GM23338 (cell line): ENCODE results near the gene ZNF284. TPM values are rescaled to one million over a fixed set of nuclear protein-coding genes. Genes with fewer than 3 reads are reported as not detected.

ENCODE experiments used
- ATAC-seq: fragments of 200-7000 bp; cut with Tn5 transposase; 3 replicates; pipeline ENCODE4 v1.9.1; 2020
- DNase-seq: peaks from one replicate; pipeline ENCODE4 v3.0.0-alpha.2; 2015; ENCODE audit warnings: low spot score
- H2AFZ ChIP-seq: fragments of 200-600 bp; sonication (generic); 2 replicates; pipeline ENCODE4 v1.8.0; 2016; ENCODE audit warnings: antibody characterized with exemption, mild to moderate bottlenecking, moderate library complexity
- H3F3A ChIP-seq: fragments of 200-600 bp; sonication (generic); replicated peaks from 2 replicates; pipeline ENCODE4 v1.8.0; 2017; ENCODE audit warnings: antibody characterized with exemption, mixed run types, low read depth
- H3K27ac ChIP-seq: fragments of 200-600 bp; sonication (generic); 2 replicates; pipeline ENCODE4 v1.6.1; 2016; ENCODE audit warnings: low read depth
- H3K27me3 ChIP-seq: fragments of 200-600 bp; sonication (generic); 2 replicates; pipeline ENCODE4 v1.8.0; 2016; ENCODE audit warnings: mild to moderate bottlenecking, mixed run types, moderate library complexity; ENCODE audit not compliant: insufficient read depth
- H3K36me3 ChIP-seq: fragments of 200-600 bp; sonication (generic); 2 replicates; pipeline ENCODE4 v1.8.0; 2016; ENCODE audit warnings: mild to moderate bottlenecking; ENCODE audit not compliant: insufficient read depth
- H3K4me1 ChIP-seq: fragments of 200-600 bp; sonication (generic); 2 replicates; pipeline ENCODE4 v1.8.0; 2016; ENCODE audit warnings: mild to moderate bottlenecking, moderate library complexity; ENCODE audit not compliant: insufficient read depth
- H3K4me2 ChIP-seq: fragments of 200-600 bp; sonication (generic); 2 replicates; pipeline ENCODE4 v1.7.1; 2017; ENCODE audit warnings: mixed run types
- H3K4me3 ChIP-seq: fragments of 200-600 bp; sonication (generic); 2 replicates; pipeline ENCODE4 v1.6.1; 2016; ENCODE audit warnings: mixed run types
- H3K79me2 ChIP-seq: fragments of 200-600 bp; sonication (generic); replicated peaks from 2 replicates; pipeline ENCODE4 v1.8.0; 2017; ENCODE audit warnings: mild to moderate bottlenecking; ENCODE audit not compliant: insufficient read depth
- H3K9me2 ChIP-seq: fragments of 200-600 bp; sonication (generic); 2 replicates; pipeline ENCODE4 v1.8.0; 2017; ENCODE audit not compliant: insufficient read depth
- H4K20me1 ChIP-seq: fragments of 200-600 bp; sonication (generic); replicated peaks from 2 replicates; pipeline ENCODE4 v1.8.0; 2017; ENCODE audit warnings: mild to moderate bottlenecking; ENCODE audit not compliant: insufficient read depth
- H3K27ac Mint-ChIP-seq: 2 replicates; pipeline ENCODE4 v1.8.0; 2020; ENCODE audit warnings: inconsistent platforms, mild to moderate bottlenecking, moderate library complexity, mixed read lengths
- H3K27me3 Mint-ChIP-seq: 3 replicates; pipeline ENCODE4 v1.8.0; 2022; ENCODE audit warnings: low read depth, mild to moderate bottlenecking, moderate library complexity, mixed read lengths, inconsistent platforms; ENCODE audit not compliant: insufficient read depth, poor library complexity
- H3K36me3 Mint-ChIP-seq: 3 replicates; pipeline ENCODE4 v1.8.0; 2021; ENCODE audit warnings: low read depth, mild to moderate bottlenecking, inconsistent platforms, moderate library complexity, mixed read lengths
- H3K4me1 Mint-ChIP-seq: 3 replicates; pipeline ENCODE4 v1.8.0; 2020; ENCODE audit warnings: mild to moderate bottlenecking, inconsistent platforms, mixed read lengths
- H3K4me3 Mint-ChIP-seq: 3 replicates; pipeline ENCODE4 v1.8.0; 2021; ENCODE audit warnings: moderate library complexity, mild to moderate bottlenecking, inconsistent platforms, mixed read lengths
- H3K9me3 Mint-ChIP-seq: 3 replicates; pipeline ENCODE4 v1.8.0; 2020; ENCODE audit warnings: moderate library complexity, mild to moderate bottlenecking, inconsistent platforms, mixed read lengths
- CREB1 ChIP-seq: fragments of 250-450 bp; sonication (Bioruptor Pico); IDR thresholded peaks from 2 replicates; pipeline ENCODE4 v1.5.0; 2020; ENCODE audit warnings: low read depth, mild to moderate bottlenecking, moderate library complexity
- EZH2 ChIP-seq: fragments of 200-600 bp; sonication (generic); IDR thresholded peaks from one replicate; pipeline ENCODE4 v1.8.0; 2017; ENCODE audit warnings: antibody characterized with exemption, mild to moderate bottlenecking, low read depth; ENCODE audit not compliant: unreplicated experiment
- EZH2phosphoT487 ChIP-seq: fragments of 200-600 bp; sonication (generic); IDR thresholded peaks from one replicate; pipeline ENCODE4 v1.8.1; 2018; ENCODE audit warnings: antibody characterized with exemption; ENCODE audit not compliant: unreplicated experiment
- POLR2AphosphoS5 ChIP-seq: IDR thresholded peaks from 2 replicates; pipeline ENCODE4 v1.6.1; 2016; ENCODE audit warnings: antibody characterized with exemption, low read depth
- polyA plus RNA-seq: library from polyadenylated mRNA; unstranded; fragments of >200 nt; fragmentation: Nextera tagmentation; extraction: Ambion mirVana; gene quantifications from 2 replicates; pipeline ENCODE4 v1.2.1, GENCODE V29; 2016
- total RNA-seq: library from RNA; depleted of rRNA; stranded (reverse); fragments of >200 nt; shearing (Covaris generic); gene quantifications from 2 replicates; pipeline ENCODE4 v1.2.3, GENCODE V29; 2014
- TF ChIP-seq, protein P1 (sequence below): fragments of 250-450 bp; sonication (Bioruptor Pico); IDR thresholded peaks from 2 replicates; pipeline ENCODE4 v1.5.0; 2020; ENCODE audit warnings: mild to moderate bottlenecking, moderate library complexity
- TF ChIP-seq, protein P2 (sequence below): IDR thresholded peaks from 2 replicates; pipeline ENCODE4 v1.6.1; 2016; ENCODE audit warnings: antibody characterized with exemption

Gene ZNF284
- total and polyA plus RNA-seq, 2 experiments from 2014 or later: 1.4 to 3.1 TPM

DNA sequence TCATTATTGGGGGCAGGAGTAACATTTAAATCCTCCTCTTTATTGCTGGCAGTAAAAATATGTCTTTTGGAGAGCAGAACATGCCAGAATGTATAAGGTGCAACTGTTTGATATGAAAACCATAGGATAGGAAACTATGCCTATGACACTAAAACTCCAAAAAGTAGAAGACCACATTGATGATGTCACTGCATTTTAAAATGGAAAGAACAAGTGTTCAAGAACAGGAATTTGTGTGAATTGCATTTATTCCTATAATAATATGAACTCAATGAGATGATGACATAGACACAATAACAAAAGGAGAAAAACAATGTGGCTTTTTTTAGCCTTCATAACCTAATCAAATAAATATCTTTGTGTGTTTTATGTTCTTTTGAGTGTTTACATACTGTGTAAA, 37.5 kb downstream of the ZNF284 start (continued):
- TF ChIP-seq, protein P1, sequence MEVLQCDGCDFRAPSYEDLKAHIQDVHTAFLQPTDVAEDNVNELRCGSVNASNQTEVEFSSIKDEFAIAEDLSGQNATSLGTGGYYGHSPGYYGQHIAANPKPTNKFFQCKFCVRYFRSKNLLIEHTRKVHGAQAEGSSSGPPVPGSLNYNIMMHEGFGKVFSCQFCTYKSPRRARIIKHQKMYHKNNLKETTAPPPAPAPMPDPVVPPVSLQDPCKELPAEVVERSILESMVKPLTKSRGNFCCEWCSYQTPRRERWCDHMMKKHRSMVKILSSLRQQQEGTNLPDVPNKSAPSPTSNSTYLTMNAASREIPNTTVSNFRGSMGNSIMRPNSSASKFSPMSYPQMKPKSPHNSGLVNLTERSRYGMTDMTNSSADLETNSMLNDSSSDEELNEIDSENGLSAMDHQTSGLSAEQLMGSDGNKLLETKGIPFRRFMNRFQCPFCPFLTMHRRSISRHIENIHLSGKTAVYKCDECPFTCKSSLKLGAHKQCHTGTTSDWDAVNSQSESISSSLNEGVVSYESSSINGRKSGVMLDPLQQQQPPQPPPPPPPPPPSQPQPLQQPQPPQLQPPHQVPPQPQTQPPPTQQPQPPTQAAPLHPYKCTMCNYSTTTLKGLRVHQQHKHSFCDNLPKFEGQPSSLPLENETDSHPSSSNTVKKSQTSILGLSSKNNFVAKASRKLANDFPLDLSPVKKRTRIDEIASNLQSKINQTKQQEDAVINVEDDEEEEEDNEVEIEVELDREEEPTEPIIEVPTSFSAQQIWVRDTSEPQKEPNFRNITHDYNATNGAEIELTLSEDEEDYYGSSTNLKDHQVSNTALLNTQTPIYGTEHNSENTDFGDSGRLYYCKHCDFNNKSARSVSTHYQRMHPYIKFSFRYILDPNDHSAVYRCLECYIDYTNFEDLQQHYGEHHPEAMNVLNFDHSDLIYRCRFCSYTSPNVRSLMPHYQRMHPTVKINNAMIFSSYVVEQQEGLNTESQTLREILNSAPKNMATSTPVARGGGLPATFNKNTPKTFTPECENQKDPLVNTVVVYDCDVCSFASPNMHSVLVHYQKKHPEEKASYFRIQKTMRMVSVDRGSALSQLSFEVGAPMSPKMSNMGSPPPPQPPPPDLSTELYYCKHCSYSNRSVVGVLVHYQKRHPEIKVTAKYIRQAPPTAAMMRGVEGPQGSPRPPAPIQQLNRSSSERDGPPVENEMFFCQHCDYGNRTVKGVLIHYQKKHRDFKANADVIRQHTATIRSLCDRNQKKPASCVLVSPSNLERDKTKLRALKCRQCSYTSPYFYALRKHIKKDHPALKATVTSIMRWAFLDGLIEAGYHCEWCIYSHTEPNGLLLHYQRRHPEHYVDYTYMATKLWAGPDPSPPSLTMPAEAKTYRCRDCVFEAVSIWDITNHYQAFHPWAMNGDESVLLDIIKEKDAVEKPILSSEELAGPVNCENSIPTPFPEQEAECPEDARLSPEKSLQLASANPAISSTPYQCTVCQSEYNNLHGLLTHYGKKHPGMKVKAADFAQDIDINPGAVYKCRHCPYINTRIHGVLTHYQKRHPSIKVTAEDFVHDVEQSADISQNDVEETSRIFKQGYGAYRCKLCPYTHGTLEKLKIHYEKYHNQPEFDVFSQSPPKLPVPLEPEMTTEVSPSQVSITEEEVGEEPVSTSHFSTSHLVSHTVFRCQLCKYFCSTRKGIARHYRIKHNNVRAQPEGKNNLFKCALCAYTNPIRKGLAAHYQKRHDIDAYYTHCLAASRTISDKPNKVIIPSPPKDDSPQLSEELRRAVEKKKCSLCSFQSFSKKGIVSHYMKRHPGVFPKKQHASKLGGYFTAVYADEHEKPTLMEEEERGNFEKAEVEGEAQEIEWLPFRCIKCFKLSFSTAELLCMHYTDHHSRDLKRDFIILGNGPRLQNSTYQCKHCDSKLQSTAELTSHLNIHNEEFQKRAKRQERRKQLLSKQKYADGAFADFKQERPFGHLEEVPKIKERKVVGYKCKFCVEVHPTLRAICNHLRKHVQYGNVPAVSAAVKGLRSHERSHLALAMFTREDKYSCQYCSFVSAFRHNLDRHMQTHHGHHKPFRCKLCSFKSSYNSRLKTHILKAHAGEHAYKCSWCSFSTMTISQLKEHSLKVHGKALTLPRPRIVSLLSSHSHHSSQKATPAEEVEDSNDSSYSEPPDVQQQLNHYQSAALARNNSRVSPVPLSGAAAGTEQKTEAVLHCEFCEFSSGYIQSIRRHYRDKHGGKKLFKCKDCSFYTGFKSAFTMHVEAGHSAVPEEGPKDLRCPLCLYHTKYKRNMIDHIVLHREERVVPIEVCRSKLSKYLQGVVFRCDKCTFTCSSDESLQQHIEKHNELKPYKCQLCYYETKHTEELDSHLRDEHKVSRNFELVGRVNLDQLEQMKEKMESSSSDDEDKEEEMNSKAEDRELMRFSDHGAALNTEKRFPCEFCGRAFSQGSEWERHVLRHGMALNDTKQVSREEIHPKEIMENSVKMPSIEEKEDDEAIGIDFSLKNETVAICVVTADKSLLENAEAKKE (CRISPR knock-in tag): no peak
- no peak for TF ChIP-seq EZH2

DNA sequence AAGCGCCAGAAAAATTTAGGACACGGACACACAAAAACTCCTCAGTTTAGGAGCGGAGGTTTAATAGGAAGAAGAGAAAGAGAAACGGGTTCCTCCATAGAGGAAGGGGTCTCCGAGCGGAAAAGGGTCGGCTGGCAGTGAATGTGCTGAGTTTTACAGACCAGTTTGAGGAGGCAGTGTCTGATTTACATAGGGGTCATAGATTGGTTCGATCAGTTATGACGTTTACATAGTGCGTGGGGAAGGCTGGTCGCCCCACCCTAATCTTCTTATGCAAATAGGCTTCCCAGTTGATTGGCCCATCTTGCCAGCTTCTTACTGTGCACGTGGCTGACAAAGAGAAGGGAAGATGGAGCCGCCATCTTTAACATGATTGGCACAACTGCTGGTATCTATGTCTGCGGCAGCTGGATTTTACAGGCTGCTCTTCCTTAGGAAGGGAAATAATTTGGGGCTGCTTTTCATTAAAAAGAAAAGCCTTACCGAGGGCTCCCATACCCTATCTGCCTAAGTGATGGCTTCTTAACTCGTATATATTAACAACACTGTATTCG, 40.0 kb downstream of the ZNF284 start:
- TF ChIP-seq, protein P1 (CRISPR knock-in tag): no peak
- TF ChIP-seq, protein P2, sequence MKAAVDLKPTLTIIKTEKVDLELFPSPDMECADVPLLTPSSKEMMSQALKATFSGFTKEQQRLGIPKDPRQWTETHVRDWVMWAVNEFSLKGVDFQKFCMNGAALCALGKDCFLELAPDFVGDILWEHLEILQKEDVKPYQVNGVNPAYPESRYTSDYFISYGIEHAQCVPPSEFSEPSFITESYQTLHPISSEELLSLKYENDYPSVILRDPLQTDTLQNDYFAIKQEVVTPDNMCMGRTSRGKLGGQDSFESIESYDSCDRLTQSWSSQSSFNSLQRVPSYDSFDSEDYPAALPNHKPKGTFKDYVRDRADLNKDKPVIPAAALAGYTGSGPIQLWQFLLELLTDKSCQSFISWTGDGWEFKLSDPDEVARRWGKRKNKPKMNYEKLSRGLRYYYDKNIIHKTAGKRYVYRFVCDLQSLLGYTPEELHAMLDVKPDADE: no peak
- TF ChIP-seq POLR2AphosphoS5 (peak; percentile 77), CREB1 (CRISPR knock-in tag) (peak; percentile 43; the same call in 1 of the 2 replicates), EZH2phosphoT487 (no peak)
- Histone ChIP-seq H3K4me1 (no peaks in the 10 kb centered on the region), H3K36me3 (peaks cover 15% of the 10 kb centered on the region), H3K79me2 (peaks cover 31% of the 10 kb centered on the region), H3K27me3 (no peaks in the 10 kb centered on the region), H4K20me1 (no peaks in the 10 kb centered on the region), H3K9me2 (no peaks in the 10 kb centered on the region), H3K4me2 (peak overlapping the region; percentile 73), H3F3A (no peaks in the 10 kb centered on the region), H2AFZ (no peak overlapping the region), H3K27ac (peak overlapping the region; percentile 67), H3K4me3 (peak overlapping the region; percentile 63)
- peak; percentile 96 for DNase-seq
- peaks cover 48% of the 10 kb centered on the region for H3K9me3 Mint-ChIP-seq
- peak; percentile 70 for ATAC-seq
- no peaks in the 10 kb centered on the region for H3K4me1 Mint-ChIP-seq
- H3K36me3 Mint-ChIP-seq: peaks cover 54% of the 10 kb centered on the region
- peak overlapping the region; percentile 96 for H3K27ac Mint-ChIP-seq
- H3K27me3 Mint-ChIP-seq: peaks cover 7% of the 10 kb centered on the region
- H3K4me3 Mint-ChIP-seq: peak overlapping the region; percentile 97
